ENCODE data around the gene SLBP. TPM values are rescaled to one million over a fixed set of nuclear protein-coding genes. Genes with fewer than 3 reads are reported as not detected.

Gene SLBP
- polyA plus RNA-seq, 1 experiment, result 72.0 TPM

DNA sequence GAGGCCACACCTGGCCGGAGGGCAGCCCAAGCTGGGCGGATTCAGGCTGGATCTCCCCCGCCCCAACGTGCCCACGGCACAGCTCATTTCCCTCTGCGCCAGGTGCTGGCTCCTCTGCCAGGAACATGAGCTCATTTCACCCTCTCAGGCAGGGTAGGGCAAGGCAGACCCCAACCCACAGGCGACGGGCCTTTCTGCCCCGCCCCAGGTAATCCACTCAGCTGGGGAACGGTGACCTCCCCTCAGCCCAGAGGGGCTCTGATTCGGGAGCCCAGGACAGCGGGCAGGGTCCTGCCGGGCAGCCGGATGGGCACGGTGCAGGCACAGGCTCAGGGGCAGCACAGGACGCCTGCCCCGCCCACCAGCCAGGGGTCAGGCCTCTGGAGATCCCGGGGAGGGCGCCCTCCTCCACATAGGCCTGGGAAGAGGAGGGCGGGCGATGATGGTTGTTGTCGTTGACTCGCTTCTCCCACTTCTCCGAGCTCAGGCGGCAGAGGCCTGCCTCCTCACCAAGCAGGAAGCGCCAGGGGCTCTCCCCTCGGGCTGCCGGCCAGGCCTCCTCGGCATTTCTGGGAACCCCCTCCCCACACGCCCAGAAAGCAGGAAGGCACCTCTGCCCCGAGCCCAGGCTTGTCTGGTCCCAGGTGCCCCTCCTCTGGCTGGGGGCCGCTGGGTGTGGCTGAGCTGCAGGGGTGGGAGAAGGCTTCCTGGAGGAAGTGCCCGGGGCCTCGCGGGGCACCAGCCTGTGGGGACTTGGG lies 40.3 kb upstream of the SLBP start:
- H3K27me3 ChIP-seq (ENCODE audit: control insufficient read depth, insufficient read depth, low read length), result no peaks in the 10 kb centered on the region
- H3K4me3 ChIP-seq (ENCODE audit: low read depth, low read length), result no peak overlapping the region
- TF ChIP-seq, protein P1, sequence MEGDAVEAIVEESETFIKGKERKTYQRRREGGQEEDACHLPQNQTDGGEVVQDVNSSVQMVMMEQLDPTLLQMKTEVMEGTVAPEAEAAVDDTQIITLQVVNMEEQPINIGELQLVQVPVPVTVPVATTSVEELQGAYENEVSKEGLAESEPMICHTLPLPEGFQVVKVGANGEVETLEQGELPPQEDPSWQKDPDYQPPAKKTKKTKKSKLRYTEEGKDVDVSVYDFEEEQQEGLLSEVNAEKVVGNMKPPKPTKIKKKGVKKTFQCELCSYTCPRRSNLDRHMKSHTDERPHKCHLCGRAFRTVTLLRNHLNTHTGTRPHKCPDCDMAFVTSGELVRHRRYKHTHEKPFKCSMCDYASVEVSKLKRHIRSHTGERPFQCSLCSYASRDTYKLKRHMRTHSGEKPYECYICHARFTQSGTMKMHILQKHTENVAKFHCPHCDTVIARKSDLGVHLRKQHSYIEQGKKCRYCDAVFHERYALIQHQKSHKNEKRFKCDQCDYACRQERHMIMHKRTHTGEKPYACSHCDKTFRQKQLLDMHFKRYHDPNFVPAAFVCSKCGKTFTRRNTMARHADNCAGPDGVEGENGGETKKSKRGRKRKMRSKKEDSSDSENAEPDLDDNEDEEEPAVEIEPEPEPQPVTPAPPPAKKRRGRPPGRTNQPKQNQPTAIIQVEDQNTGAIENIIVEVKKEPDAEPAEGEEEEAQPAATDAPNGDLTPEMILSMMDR (IDR thresholded peaks at IDR 0.05; ENCODE audit: low read depth, low read length), result no peak
- POLR2A ChIA-PET, result no interaction called here
- H3K27ac ChIP-seq (ENCODE audit: low read depth, low read length), result no peak overlapping the region
- H3K9me3 ChIP-seq (ENCODE audit: control insufficient read depth, insufficient read depth, low read length), result no peaks in the 10 kb centered on the region; the same call in 1 of the 2 replicates
- CTCF ChIA-PET, result interaction anchor here (1.0 to 2.7 kb wide), 2 partner anchors 57 to 146 kb away, joined by 3 to 16 read pairs; no protein-coding TSS in a partner anchor
- DNase-seq (ENCODE audit: low read depth, low spot score), result no peak

DNA sequence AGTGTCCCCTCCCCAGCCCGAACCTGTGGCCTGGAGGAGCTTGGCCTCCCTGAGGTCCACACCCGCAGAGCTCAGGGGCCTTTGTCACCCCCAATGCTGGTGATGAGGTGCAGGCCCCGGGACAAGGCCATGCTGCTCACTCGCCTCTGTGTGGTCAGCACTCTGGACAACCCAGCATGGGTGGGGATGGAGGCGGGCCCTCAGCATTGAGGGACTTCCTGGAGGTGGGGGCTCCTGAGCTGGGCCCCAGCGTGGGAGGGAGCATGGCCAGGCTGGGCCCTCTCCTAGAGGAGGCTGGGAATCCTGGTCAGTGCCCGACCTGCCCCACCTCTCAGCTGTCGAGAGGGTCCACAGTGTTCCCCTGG lies 39.8 kb upstream of the SLBP start:
- H3K27me3 ChIP-seq (ENCODE audit: control insufficient read depth, insufficient read depth, low read length), result no peaks in the 10 kb centered on the region
- ChIA-PET CTCF (interaction anchor here (0.6 to 2.7 kb wide), 3 partner anchors 58 to 147 kb away, joined by 3 to 16 read pairs (median 4); no protein-coding TSS in a partner anchor), POLR2A (no interaction called here)
- H3K27ac ChIP-seq (ENCODE audit: low read depth, low read length), result no peak overlapping the region
- TF ChIP-seq, protein P1 (IDR thresholded peaks at IDR 0.05; ENCODE audit: low read depth, low read length), result no peak
- no peak for DNase-seq (ENCODE audit: low read depth, low spot score)
- no peak overlapping the region for H3K4me3 ChIP-seq (ENCODE audit: low read depth, low read length)
- H3K9me3 ChIP-seq (ENCODE audit: control insufficient read depth, insufficient read depth, low read length), result no peaks in the 10 kb centered on the region; the same call in 1 of the 2 replicates

DNA sequence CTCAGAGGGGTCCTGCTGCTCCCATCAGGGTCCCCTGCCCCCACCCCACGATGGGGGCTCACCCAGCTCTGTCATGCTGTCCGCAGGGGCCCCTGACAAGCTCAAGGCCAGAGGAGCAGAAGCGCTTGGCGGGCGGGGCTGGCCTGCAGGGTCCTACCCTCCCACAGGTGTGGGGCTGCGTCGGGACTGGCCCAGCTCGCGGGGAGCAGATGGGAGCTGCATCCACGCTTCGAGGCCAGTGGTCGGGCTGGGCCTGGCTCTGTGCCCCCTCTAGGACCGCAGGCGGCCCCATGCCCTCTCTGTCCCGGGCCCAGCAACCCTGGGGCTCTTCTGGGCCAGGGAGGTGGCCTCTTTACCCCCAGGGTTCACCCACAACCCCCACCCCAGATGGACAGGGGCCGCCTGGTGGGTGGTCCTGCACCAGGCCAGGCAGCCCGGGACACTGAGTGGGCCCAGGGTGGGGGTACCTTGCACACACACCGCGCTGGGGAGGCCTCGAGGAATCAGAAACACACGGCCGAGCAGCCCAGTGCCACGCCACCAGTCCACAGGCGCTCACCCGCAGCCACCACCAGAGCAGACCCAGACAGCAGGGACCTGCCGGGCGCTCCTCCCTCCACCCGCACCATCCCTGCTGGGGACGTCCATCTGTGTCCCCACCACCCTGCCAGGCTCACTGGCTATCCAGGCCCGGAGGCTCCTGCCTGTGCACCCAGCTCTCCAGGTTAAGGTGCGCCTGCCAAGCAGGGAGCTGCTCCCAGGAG lies 39.2 kb upstream of the SLBP start:
- POLR2A ChIA-PET, result no interaction called here
- Histone ChIP-seq H3K9me3 (ENCODE audit: control insufficient read depth, insufficient read depth, low read length) (no peaks in the 10 kb centered on the region; the same call in 1 of the 2 replicates), H3K4me3 (ENCODE audit: low read depth, low read length) (no peak overlapping the region), H3K27ac (ENCODE audit: low read depth, low read length) (no peak overlapping the region), H3K27me3 (ENCODE audit: control insufficient read depth, insufficient read depth, low read length) (no peaks in the 10 kb centered on the region)
- no peak for DNase-seq (ENCODE audit: low read depth, low spot score)
- TF ChIP-seq, protein P1 (IDR thresholded peaks at IDR 0.05; ENCODE audit: low read depth, low read length), result no peak
- CTCF ChIA-PET, result interaction anchor here (0.6 to 2.7 kb wide), 3 partner anchors 58 to 147 kb away, joined by 3 to 16 read pairs (median 4); no protein-coding TSS in a partner anchor

DNA sequence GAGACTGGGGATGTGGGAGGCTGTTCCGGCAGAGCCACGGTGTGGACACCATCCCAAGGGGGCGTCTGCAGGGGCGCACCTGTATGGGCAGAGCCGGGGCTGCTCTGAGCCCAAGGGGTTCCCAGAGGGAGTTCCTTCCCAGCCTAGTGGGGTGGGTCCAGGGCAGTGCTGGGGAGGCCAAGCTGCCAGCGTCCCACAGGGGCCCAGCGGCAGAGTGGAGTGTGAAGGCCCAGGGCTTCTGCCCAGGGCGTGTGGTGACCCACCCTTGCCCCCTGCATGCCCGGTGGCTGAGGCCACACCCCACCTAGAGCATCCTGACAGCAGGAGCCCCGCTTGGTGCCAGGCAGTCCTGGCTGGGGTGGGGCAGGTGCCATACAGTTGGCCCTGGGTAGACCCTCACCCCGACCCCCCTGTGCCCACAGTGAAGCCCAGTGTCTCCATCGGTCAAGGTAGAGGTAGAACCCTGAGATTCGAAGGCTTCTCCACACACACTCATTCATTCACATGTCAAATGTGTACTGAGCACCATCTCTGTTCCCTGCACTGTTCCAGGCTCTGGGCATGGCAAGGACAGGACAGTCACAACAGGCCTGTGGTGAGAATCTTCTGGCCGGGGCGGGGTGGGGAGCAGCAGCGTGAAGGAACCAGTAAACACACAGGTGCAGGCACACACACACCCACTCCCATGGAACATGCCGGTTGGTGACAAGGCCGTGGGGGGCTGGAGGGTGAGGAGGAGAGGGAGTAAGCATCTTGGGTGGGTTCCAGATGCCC lies 38.4 kb upstream of the SLBP start:
- ChIA-PET POLR2A (no interaction called here), CTCF (interaction anchor here (2.7 kb wide), 1 partner anchor 59 kb away, joined by 16 read pairs; no protein-coding TSS in a partner anchor)
- H3K4me3 ChIP-seq (ENCODE audit: low read depth, low read length), result no peak overlapping the region
- TF ChIP-seq, protein P1 (IDR thresholded peaks at IDR 0.05; ENCODE audit: low read depth, low read length), result no peak
- no peak for DNase-seq (ENCODE audit: low read depth, low spot score)
- no peaks in the 10 kb centered on the region; the same call in 1 of the 2 replicates for H3K9me3 ChIP-seq (ENCODE audit: control insufficient read depth, insufficient read depth, low read length)
- no peaks in the 10 kb centered on the region for H3K27me3 ChIP-seq (ENCODE audit: control insufficient read depth, insufficient read depth, low read length)
- no peak overlapping the region for H3K27ac ChIP-seq (ENCODE audit: low read depth, low read length)
